PFSK-1 (cell line): ENCODE results near the gene SLC66A2.

Experiments
- FOXP2 ChIP-seq: optimal IDR thresholded peaks from 2 replicates; pipeline ENCODE3; 2011; ENCODE audit warnings: borderline replicate concordance, control low read depth, inconsistent platforms; ENCODE audit not compliant: insufficient read depth; ENCODE audit errors: extremely low read length, extremely low read depth
- POLR2AphosphoS5 ChIP-seq: IDR thresholded peaks from 2 replicates; pipeline ENCODE4 v1.6.1; 2012; ENCODE audit warnings: low read depth, mild to moderate bottlenecking, control low read depth, low read length, moderate library complexity
- REST ChIP-seq, 2 experiments: IDR thresholded peaks; 2 replicates each; pipeline versions ENCODE4 v1.6.1 to v1.8.0; 2011 to 2012; ENCODE audit warnings: low read depth in 2 of 2, low read length in 2 of 2, control low read depth in 1 of 2, inconsistent platforms in 1 of 2, mild to moderate bottlenecking in 1 of 2, moderate library complexity in 1 of 2; ENCODE audit not compliant: insufficient read depth in 1 of 2
- SIN3A ChIP-seq: IDR thresholded peaks from 2 replicates; pipeline ENCODE4 v1.6.1; 2012; ENCODE audit warnings: mild to moderate bottlenecking, low read length, moderate library complexity, borderline replicate concordance; ENCODE audit not compliant: insufficient read depth
- TAF1 ChIP-seq: IDR thresholded peaks from 2 replicates; pipeline ENCODE4 v1.6.1; 2012; ENCODE audit warnings: low read length, control low read depth, borderline replicate concordance; ENCODE audit not compliant: insufficient read depth

Gene SLC66A2

GRCh38 chr18:79896738-79897137, 54.7 kb downstream of the SLC66A2 start:
- TF ChIP-seq FOXP2 (no peak), REST (IDR thresholded peaks at IDR 0.05; ENCODE audit: insufficient read depth in 1 of 2, low read depth in 2 of 2, low read length in 2 of 2) (no peak), TAF1 (no peak), SIN3A (no peak), POLR2AphosphoS5 (no peak)

- TF ChIP-seq POLR2AphosphoS5 (no peak), TAF1 (no peak), FOXP2 (no peak), SIN3A (no peak), REST (IDR thresholded peaks at IDR 0.05; ENCODE audit: insufficient read depth in 1 of 2, low read depth in 2 of 2, low read length in 2 of 2) (no peak)
Observed at GRCh38 chr18:79890674-79891073, 60.8 kb downstream of the SLC66A2 start.

- no peak for TF ChIP-seq FOXP2
- TF ChIP-seq REST (IDR thresholded peaks at IDR 0.05; ENCODE audit: insufficient read depth in 1 of 2, low read depth in 2 of 2, low read length in 2 of 2), result no peak
- no peak for TF ChIP-seq POLR2AphosphoS5
- TF ChIP-seq SIN3A, result no peak
- TF ChIP-seq TAF1, result no peak
Observed at GRCh38 chr18:79889569-79889968, 61.9 kb downstream of the SLC66A2 start.

GRCh38 chr18:79888016-79888415, 63.4 kb downstream of the SLC66A2 start:
- TF ChIP-seq REST (IDR thresholded peaks at IDR 0.05; ENCODE audit: insufficient read depth in 1 of 2, low read depth in 2 of 2, low read length in 2 of 2) (no peak), FOXP2 (no peak), POLR2AphosphoS5 (no peak), TAF1 (no peak), SIN3A (no peak)
